GM19239 (cell line): ENCODE measurements around the gene PARVB.

Source experiments
- DNase-seq: peaks from one replicate; pipeline ENCODE4 v3.0.0; 2011; ENCODE audit warnings: low spot score; ENCODE audit not compliant: insufficient read length
- FAIRE-seq: peaks from 2 replicates; lab custom pipeline; 2011; peaks lifted over from hg19 to GRCh38; lab: Jason Lieb, UNC

The PARVB gene

DNA sequence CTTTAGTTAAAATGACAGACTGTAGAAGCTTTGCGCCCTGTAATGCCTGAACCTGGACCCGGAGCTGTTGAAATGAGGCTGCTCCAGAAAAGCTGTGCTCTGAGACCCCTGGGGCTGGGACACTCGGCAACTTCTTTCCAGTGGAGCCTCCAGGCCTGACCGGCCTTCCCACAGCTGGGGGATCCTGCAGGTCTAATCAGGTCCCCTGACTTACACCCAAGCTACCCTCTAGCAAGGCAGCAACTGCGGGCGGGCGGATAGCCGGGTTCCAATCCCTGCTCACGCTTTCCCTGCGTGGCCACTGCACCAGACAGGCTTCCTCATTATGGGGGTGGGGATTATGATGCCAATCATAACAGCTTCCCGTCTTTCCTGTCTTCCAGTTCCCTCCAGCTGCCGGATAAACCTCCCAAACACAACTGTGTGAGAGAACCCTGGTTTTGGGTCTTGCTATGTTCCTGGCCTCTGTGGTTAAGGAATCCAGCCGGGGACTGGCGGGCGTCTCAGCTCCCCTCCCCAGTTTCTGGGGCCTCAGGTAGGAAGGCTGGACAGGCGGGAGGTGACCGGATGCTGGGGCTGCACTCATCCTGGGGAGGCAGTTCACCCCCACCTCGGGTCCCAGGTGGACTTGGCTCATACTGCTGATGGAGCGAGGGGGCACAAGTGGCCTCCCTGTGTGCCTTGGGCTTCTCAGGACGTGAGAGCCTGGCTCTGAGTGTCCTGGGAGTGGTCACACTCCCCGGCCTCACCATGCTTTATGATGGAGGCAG lies 195.2 kb downstream of the PARVB start:
- FAIRE-seq (no peak), DNase-seq (no peak)

GRCh38 chr22:44220727-44221680 lies 196.9 kb downstream of the PARVB start:
- no peak for DNase-seq
- no peak for FAIRE-seq

DNA sequence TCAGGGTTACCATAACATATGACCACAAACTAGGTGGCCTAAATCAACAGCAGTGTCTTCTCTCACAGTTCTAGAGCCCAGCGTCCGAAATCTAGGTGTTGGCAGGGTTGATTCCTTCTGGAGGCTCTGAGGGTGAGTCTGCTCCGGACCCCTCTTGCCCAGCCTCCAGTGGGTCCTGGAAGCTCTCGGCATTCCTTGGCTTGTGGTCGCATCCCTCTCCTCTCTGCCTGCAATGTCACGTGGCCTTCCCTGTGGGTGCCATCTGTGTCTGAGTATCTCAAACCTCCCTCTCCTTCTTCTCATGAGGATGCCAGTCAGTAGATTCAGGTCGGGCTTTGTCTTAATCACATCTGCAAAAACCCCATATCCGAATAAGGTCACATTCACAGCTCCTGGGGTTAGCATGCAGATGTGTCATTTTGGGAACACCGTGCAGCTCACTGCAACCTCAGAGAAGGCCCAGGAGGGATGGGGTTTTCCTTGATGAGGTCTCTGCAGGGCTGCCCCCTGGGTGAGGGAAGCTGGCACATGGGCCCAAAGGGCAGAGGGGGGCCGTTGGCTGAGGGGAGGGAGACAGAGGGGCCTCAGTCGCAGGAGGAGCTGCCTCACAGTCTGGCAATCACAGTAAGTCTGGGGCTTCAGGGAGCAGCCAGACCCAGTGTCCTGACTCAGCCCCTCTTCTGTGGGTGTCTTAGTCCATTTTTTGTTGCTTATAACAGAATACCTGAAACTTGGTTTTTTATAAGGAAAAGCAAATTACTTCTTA lies 197.8 kb downstream of the PARVB start:
- DNase-seq: no peak

More for the DNA sequence above, 197.8 kb downstream of the PARVB start:
- no peak for FAIRE-seq
